GM19463 (cell line): ENCODE results near the gene VPS37D.
"Not testable (repeated sequence)": the region's sequence is repeated elsewhere in the genome, so short reads cannot be mapped to it uniquely, and the experiment has no call there.

Experiments
- ATAC-seq: cut with Tn5 transposase; IDR thresholded peaks from one replicate; pipeline ENCODE4 v1.9.1; 2021; ENCODE audit warnings: mild to moderate bottlenecking, moderate library complexity; ENCODE audit not compliant: unreplicated experiment

Gene VPS37D

GRCh38 chr7:73646785-73647724 lies 20.6 kb upstream of the VPS37D start:
- ATAC-seq = no peak

- no peak for ATAC-seq
Measured at GRCh38 chr7:73647725-73648592, 19.7 kb upstream of the VPS37D start.

GRCh38 chr7:73648593-73649332 lies 18.9 kb upstream of the VPS37D start:
- no peak for ATAC-seq

- ATAC-seq = no peak
Measured at GRCh38 chr7:73649576-73649975, 18.1 kb upstream of the VPS37D start.

GRCh38 chr7:73650524-73650923 lies 17.1 kb upstream of the VPS37D start:
- ATAC-seq = no peak

GRCh38 chr7:73652541-73652949 lies 15.1 kb upstream of the VPS37D start:
- ATAC-seq = no peak

- not testable (repeated sequence) for ATAC-seq
Measured at GRCh38 chr7:73655309-73655708, 12.3 kb upstream of the VPS37D start.

- ATAC-seq = no peak
Measured at GRCh38 chr7:73659983-73660382, 7.6 kb upstream of the VPS37D start.

GRCh38 chr7:73660594-73660993 lies 7.0 kb upstream of the VPS37D start:
- not testable (repeated sequence) for ATAC-seq

- ATAC-seq = no peak
Measured at GRCh38 chr7:73663033-73663432, 4.6 kb upstream of the VPS37D start.

GRCh38 chr7:73668103-73668885 lies 663 bp downstream of the VPS37D start:
- peak; percentile 8 for ATAC-seq

GRCh38 chr7:73668886-73669230 lies 1.2 kb downstream of the VPS37D start:
- ATAC-seq = no peak

GRCh38 chr7:73669288-73669701 lies 1.7 kb downstream of the VPS37D start:
- no peak for ATAC-seq

GRCh38 chr7:73669858-73670385 lies 2.3 kb downstream of the VPS37D start:
- ATAC-seq = no peak

- no peak for ATAC-seq
Measured at GRCh38 chr7:73671322-73671661, 3.7 kb downstream of the VPS37D start.

- ATAC-seq = no peak
Measured at GRCh38 chr7:73671857-73672445, 4.3 kb downstream of the VPS37D start.

GRCh38 chr7:73674468-73675124 lies 7.0 kb downstream of the VPS37D start:
- ATAC-seq = no peak

GRCh38 chr7:73676062-73676461 lies 8.4 kb downstream of the VPS37D start:
- not testable (repeated sequence) for ATAC-seq

GRCh38 chr7:73678862-73679261 lies 11.2 kb downstream of the VPS37D start:
- no peak for ATAC-seq
